Hair follicular keratinocyte (primary cell): ENCODE results near the gene ZNF284. TPM values are rescaled to one million over a fixed set of nuclear protein-coding genes. Genes with fewer than 3 reads are reported as not detected.

Experiments
- total RNA-seq: library from RNA; depleted of rRNA; stranded (reverse); fragments of >200 nt; gene quantifications from 2 replicates; pipeline ENCODE4 v1.2.3, GENCODE V29; 2015

The ZNF284 gene
- total RNA-seq: 0.80 and 0.86 TPM in 2 replicates

GRCh38 chr19:44071824-44072542 is at the start of gene ZNF284:
Gene ZNF284, plus strand, starts transcription at chr19:44072159. Its CDS starts 4,231 bp downstream, at chr19:44076390.

GRCh38 chr19:44025217-44025936 is 46.6 kb upstream of the ZNF284 start, which contains the start of gene ZNF222:
Gene ZNF222, plus strand, starts transcription at chr19:44025379. Its CDS starts 58 bp downstream, at chr19:44025437.

GRCh38 chr19:44051650-44052402 is 20.1 kb upstream of the ZNF284 start, which contains the start of gene ZNF223:
Gene ZNF223, plus strand, starts transcription at chr19:44052036. Its CDS starts 3,141 bp downstream, at chr19:44055177.

GRCh38 chr19:44093931-44094765 is 22.2 kb downstream of the ZNF284 start, which contains the start of gene ZNF224:
Gene ZNF224, plus strand, starts transcription at chr19:44094361. Its CDS starts 3,513 bp downstream, at chr19:44097874.

GRCh38 chr19:44113138-44113783 is 41.3 kb downstream of the ZNF284 start, which contains the start of gene ZNF225:
Gene ZNF225, plus strand, starts transcription at chr19:44113399. Its CDS starts 2,429 bp downstream, at chr19:44115828.

Other genes with a start within 250 kb of the ZNF284 start
- gene ZNF283, start 244.8 kb upstream of the ZNF284 start, total RNA-seq: 2.6 and 4.8 TPM in 2 replicates
- gene ZNF404, start 188.2 kb upstream of the ZNF284 start, total RNA-seq: 0.11 and 1.6 TPM in 2 replicates
- 4.9 and 5.2 TPM in 2 replicates for gene ZNF45, start 136.9 kb upstream of the ZNF284 start, total RNA-seq
- gene ZNF221, start 120.9 kb upstream of the ZNF284 start, total RNA-seq: 1.1 and 1.9 TPM in 2 replicates
- gene ZNF155, start 88.0 kb upstream of the ZNF284 start, total RNA-seq: 3.8 and 4.1 TPM in 2 replicates
- gene ZNF230, start 69.2 kb upstream of the ZNF284 start, total RNA-seq: 0.86 and 2.2 TPM in 2 replicates
- gene ZNF222, start 46.8 kb upstream of the ZNF284 start, total RNA-seq: 2.5 and 4.4 TPM in 2 replicates
- gene ZNF223, start 20.1 kb upstream of the ZNF284 start, total RNA-seq: 2.2 and 4.3 TPM in 2 replicates
- gene ZNF224, start 22.2 kb downstream of the ZNF284 start, total RNA-seq: 9.2 and 11.9 TPM in 2 replicates
- gene ZNF225, start 41.2 kb downstream of the ZNF284 start, total RNA-seq: 1.2 and 1.7 TPM in 2 replicates
- gene ZNF234, start 69.4 kb downstream of the ZNF284 start, total RNA-seq: 2.0 and 2.6 TPM in 2 replicates
- gene ZNF226, start 92.9 kb downstream of the ZNF284 start, total RNA-seq: 5.2 and 15.1 TPM in 2 replicates
- gene ZNF227, start 140.4 kb downstream of the ZNF284 start, total RNA-seq: 6.8 TPM in 2 replicates
- 0.04 TPM in 1 of 2 replicates, not detected in the other for gene ZNF233, start 187.7 kb downstream of the ZNF284 start, total RNA-seq
- 1.6 and 2.5 TPM in 2 replicates for gene ZNF235, start 232.9 kb downstream of the ZNF284 start, total RNA-seq